Right kidney (tissue), 9 donors: ENCODE data around the gene C19orf67.

Source experiments
- DNase-seq: peaks from one replicate; pipeline ENCODE4 v3.0.0-alpha.2; 2016
- long read RNA-seq, 8 donors: transcript quantifications; one replicate each; lab custom pipeline, GENCODE V29; 2026

The C19orf67 gene
- long read RNA-seq, donor 1: 0 reads
- long read RNA-seq, donor 2: 0 reads
- long read RNA-seq, donor 3: 0 reads
- long read RNA-seq, donor 4: 0 reads
- long read RNA-seq, donor 5: 0 reads
- long read RNA-seq, donor 6: 0 reads
- long read RNA-seq, donor 7: 0 reads
- long read RNA-seq, donor 8: 0 reads

DNA sequence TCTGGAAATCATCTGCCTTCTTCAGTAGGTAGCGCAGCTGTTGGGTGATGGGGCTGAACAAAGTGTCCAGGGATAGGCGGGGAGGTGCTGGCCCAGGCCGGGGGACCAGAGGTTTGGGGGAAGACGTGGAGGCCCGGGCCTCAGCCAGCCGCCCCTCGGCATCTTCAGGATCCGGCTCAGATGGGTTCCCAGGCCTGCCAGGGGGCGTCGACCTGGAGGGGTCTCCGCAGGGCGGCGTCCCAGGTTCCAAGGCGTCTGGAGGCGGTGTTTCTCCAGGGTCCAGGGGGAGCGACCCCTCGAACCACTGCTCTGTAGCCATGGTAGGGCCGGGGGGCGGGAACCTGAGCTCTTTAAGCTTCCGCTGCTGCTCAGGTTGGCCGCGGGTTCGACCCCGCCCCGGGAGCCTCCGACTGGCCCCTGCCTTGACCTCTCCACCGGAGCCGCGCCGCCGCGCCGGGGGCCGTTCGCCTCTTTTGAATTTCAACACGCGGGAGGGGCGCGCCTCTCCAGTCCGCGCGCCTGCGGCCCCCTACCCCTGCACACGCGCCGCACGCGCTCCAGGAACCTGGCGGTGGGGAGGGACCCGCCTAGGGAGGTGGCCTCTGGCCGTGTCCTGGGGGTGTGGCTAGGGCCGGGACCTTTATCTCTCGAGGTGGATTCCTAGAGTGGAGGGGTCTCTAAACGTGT lies at the start of gene C19orf67:
TSS of gene C19orf67 (minus strand) at position 475 of the 687 bp plus-strand sequence. CDS start at position 319, 156 bp downstream.
- DNase-seq: no peak

GRCh38 chr19:14135355-14135754 lies 49.8 kb upstream of the C19orf67 start:
- DNase-seq: no peak

- no peak for DNase-seq
Observed at GRCh38 chr19:14127929-14128509, 42.4 kb upstream of the C19orf67 start.

DNA sequence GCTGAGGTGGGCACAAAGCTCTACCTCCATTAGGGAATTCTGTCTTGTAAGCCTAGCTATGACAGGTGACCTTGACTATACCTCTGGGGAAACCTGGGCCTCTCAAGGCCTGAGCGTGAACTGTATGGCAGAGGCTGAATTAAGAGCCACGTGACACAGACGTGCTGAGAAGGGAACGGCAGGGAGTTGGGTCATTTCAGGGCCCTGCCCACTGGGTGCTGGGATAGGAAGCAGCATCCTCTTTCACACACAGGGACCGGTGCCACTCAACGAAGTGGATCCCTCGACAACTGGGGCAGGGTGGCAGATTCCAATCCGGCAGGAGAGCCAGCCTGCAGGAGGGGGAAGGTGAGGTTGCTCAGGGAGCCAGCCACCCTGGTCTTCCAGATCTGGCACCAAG lies 41.6 kb upstream of the C19orf67 start:
- DNase-seq: no peak

DNA sequence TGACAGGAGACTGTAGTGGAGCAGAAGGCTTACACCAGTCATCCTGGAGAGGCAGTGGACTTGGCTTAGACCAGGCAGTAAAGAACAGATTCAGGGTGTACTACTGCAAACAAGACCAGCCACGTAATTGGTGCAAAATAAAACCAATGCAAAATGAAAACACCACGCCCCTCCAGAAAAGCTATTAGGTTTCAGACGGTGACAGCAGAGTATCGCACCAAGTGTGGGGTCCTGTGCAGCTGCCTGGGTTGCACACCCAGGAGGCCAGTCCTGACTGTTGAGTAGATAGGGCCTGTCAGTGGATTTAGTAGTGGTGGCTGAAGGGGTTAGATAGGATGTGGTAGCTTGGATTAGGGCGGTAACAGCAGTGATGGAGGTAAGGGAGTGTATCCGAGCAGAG lies 37.3 kb upstream of the C19orf67 start:
- no peak for DNase-seq

DNA sequence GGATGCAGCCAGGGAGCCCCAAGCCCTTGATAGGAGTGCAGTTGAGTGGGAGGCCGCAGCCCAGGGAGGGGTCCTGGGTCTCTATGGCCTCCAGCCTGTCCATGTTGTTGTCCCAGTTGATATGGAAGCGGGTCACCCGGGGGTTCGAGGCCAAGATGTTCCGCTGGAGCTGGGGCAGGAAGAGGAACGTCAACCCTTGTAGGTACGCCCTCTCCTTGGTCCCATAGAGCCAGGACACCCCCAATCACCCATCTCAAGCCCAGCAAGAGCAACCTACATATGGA lies 34.9 kb upstream of the C19orf67 start:
- no peak for DNase-seq

GRCh38 chr19:14119644-14120496 lies 34.3 kb upstream of the C19orf67 start:
- no peak for DNase-seq

GRCh38 chr19:14119146-14119545 lies 33.6 kb upstream of the C19orf67 start:
- no peak for DNase-seq

- DNase-seq: peak; percentile 76
Observed at GRCh38 chr19:14118165-14119051, 32.8 kb upstream of the C19orf67 start.

- peak; percentile 81 for DNase-seq
Observed at GRCh38 chr19:14117668-14118164, 32.1 kb upstream of the C19orf67 start, which contains the start of gene PRKACA. PRKACA (minus strand) TSS chr19:14117762; CDS start chr19:14117547, 215 bp downstream.

DNA sequence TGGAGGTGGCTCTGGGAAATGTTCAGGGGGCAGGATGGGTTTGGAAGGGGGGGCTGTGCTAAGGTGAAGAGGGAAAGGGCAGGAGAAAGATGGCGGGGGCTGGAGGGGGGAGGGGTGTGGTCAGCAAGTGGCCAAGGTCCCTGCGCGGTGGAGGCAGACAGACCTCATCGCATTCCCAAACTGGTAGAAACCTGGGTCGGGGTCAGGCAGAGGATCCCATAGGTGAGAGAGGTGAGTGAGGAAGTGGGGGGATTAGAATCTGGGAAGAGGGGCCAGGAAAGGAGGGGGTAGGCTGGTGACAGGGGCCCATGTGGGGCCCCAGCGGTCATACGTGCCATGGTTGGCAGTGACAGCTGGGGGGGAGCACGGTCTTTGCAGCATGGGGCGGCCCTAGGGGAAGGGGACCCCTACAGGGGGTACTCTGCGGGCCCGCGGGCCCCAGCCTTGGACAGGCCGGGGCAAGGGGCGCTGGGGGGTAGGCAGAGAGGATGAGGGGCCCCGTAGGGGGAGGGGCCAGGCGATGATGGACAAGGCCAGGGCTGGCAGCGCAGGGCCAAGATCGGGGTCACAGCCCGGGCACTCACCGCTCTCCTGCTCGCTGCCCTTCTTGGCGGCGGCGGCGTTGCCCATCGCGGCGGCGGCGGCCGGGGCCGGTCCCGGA lies 31.5 kb upstream of the C19orf67 start:
- peak; percentile 24 for DNase-seq

GRCh38 chr19:14116525-14116917 lies 30.9 kb upstream of the C19orf67 start:
- DNase-seq: no peak

- no peak for DNase-seq
Observed at GRCh38 chr19:14115756-14116155, 30.2 kb upstream of the C19orf67 start.

GRCh38 chr19:14114854-14115253 lies 29.3 kb upstream of the C19orf67 start:
- DNase-seq: no peak

GRCh38 chr19:14114439-14114838 lies 28.9 kb upstream of the C19orf67 start:
- no peak for DNase-seq

DNA sequence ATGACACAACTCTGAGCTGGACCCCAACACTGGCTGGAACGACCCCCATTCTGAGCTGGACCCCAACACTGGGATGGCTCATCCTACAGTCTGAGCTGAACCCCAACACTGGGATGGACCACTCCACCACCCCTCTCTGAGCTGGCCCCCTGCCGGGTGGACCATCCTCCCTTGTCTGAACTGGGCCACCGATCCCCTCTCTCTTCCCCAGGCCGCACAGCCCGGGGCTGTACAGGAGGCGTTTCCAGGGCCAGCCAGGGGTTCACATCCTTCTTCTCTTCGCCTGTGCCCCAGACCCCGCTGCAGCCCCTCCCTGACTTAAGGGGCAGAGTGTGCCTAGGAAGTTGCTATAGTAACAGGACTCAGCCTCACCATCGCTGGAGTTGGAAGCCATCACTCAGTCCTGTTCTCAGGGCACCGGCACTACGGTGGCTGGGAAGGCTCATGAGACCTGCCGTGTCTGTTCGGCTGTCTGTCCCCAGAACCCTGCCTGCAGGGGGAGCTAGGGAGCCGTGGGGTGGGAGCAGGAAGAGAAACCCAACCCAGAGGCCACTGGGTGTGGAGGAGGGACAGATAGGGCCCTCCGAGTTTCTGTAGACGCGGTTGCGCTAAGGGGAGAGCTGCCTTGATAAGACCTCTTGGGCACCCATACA lies 28.3 kb upstream of the C19orf67 start:
- no peak for DNase-seq

- DNase-seq: peak; percentile 40
Observed at GRCh38 chr19:14112809-14113385, 27.3 kb upstream of the C19orf67 start.

GRCh38 chr19:14112051-14112808 lies 26.6 kb upstream of the C19orf67 start:
- DNase-seq: no peak

DNA sequence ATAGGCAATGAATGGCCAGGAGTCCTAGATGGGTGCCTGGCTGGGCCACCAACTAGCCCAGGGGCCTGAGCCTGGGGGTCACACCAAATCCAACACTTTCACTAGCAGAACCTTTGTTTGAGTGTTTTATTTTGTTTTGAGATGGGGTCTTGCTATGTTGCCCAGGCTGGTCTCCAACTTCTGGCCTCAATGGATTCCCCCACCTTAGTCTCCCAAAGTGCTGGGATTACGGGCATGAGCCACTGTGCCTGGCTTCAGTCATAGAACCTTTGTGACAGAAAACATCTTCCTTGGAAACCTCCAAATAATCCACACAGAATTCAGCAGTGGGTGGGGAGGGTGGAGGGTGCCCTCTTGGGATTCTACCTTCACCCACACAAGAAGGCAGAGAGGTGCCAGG lies 25.9 kb upstream of the C19orf67 start:
- no peak for DNase-seq

DNA sequence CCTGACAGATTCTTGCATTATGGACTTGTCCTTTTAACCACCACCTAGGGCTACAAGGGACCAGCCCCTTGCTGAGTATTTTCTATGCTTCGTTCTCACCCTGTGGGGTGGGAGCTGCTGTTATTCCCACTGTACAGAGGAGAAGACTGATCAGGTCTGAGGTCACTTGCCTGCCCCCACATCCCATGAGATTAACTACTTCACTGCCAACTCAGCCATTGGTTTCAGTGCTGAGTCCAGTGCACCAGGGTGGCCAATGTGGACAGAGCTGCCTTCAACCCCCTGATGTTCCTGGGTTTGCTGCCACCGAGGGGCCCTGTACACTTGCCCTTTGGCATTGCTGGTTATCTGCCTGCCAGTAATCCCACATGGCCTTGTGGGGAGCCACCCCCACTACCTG lies 25.1 kb upstream of the C19orf67 start:
- DNase-seq: no peak
